K562 (cell line): ENCODE measurements around the gene DVL3. TPM values are rescaled to one million over a fixed set of nuclear protein-coding genes. Genes with fewer than 3 reads are reported as not detected.

Source experiments
- ASH1L ChIP-seq: fragments of 450-650 bp; IDR thresholded peaks from 2 replicates; pipeline ENCODE4 v1.6.1; 2018; ENCODE audit warnings: borderline replicate concordance, mild to moderate bottlenecking, low read depth; ENCODE audit not compliant: partially characterized antibody
- ERF ChIP-seq: fragments of 450-650 bp; formaldehyde crosslinking; IDR thresholded peaks from 2 replicates; pipeline ENCODE4 v1.4.0; 2020; ENCODE audit warnings: mild to moderate bottlenecking, mixed read lengths
- HCFC1 ChIP-seq: IDR thresholded peaks from 2 replicates; pipeline ENCODE4 v1.6.1; 2012; ENCODE audit warnings: low read depth, low read length, improper control_type of control experiment
- LEF1 ChIP-seq: fragments of 450-650 bp; IDR thresholded peaks from 2 replicates; pipeline ENCODE4 v1.6.1; 2016; ENCODE audit warnings: mild to moderate bottlenecking
- MCM7 ChIP-seq, 2 experiments: fragments of 450-650 bp; IDR thresholded peaks; 2 replicates each; pipeline ENCODE4 v1.6.1; 2016 to 2018
- POLR2AphosphoS2 ChIP-seq: IDR thresholded peaks from 2 replicates; pipeline ENCODE4 v1.6.1; 2012; ENCODE audit warnings: low read length, improper control_type of control experiment
- TGIF2 ChIP-seq: sonication (generic); formaldehyde crosslinking; IDR thresholded peaks from 2 replicates; pipeline ENCODE4 v1.8.1; 2022; ENCODE audit warnings: mild to moderate bottlenecking, missing genetic modification reagents, moderate library complexity
- ZNF133 ChIP-seq: fragments of 250-450 bp; sonication (Bioruptor Pico); IDR thresholded peaks from 2 replicates; pipeline ENCODE4 v1.4.0; 2020; ENCODE audit warnings: mild to moderate bottlenecking
- ZNF583 ChIP-seq: fragments of 250-450 bp; sonication (Bioruptor Pico); IDR thresholded peaks from 2 replicates; pipeline ENCODE4 v1.4.0; 2020
- ZNF717 ChIP-seq: fragments of 250-450 bp; sonication (Bioruptor Pico); IDR thresholded peaks from 2 replicates; pipeline ENCODE4 v1.5.0; 2021
- ZSCAN32 ChIP-seq: fragments of 450-650 bp; formaldehyde crosslinking; IDR thresholded peaks from 2 replicates; pipeline ENCODE4 v1.4.0; 2020; ENCODE audit warnings: mild to moderate bottlenecking, moderate library complexity
- polyA plus RNA-seq, 8 experiments: library from polyadenylated mRNA; depleted of rRNA in 4 of 8; stranded (reverse) in 5 of 8; unstranded in 3 of 8; fragments of >200 nt; fragmentation: Nextera tagmentation in 2 of 8; fragmentation: Illumina TruSeq in 1 of 8; extraction: Ambion mirVana in 2 of 8; extraction: Trizol in 1 of 8; gene quantifications; 2 replicates each; pipeline versions ENCODE4 v1.2.1 to v1.2.3, GENCODE V29; 2011 to 2014; ENCODE audit warnings: inconsistent platforms in 1 of 8, missing spikeins in 1 of 8
- total RNA-seq, 7 experiments: library from RNA; depleted of rRNA in 6 of 7; stranded (reverse); fragments of >200 nt in 6 of 7; fragmentation: Illumina TruSeq in 2 of 7; extraction: Trizol in 2 of 7; gene quantifications; 2 replicates each; pipeline versions ENCODE4 v1.2.1 to v1.2.3, GENCODE V29; 2011 to 2021; ENCODE audit warnings: low replicate concordance in 1 of 7
- TF ChIP-seq, protein P1 (sequence below): fragments of 200-600 bp; sonication (generic); IDR thresholded peaks from one replicate; pipeline ENCODE4 v1.6.1; 2012; ENCODE audit warnings: mild to moderate bottlenecking, low read depth, low read length, inconsistent platforms
- TF ChIP-seq, protein P2 (sequence below): fragments of 250-450 bp; sonication (Bioruptor Pico); IDR thresholded peaks from 2 replicates; pipeline ENCODE4 v1.5.0; 2021; ENCODE audit warnings: mild to moderate bottlenecking, borderline replicate concordance
- TF ChIP-seq, protein P3 (sequence below), 2 experiments: fragments of 250-450 bp in 1 of 2; fragments of 450-650 bp in 1 of 2; sonication (Bioruptor Pico) in 1 of 2; IDR thresholded peaks; 2 replicates each; pipeline versions ENCODE4 v1.6.1 to v1.8.0; 2016 to 2021; ENCODE audit warnings: mild to moderate bottlenecking in 2 of 2, moderate library complexity in 2 of 2, missing compliant biosample characterization in 1 of 2, missing genetic modification characterization in 1 of 2

The DVL3 gene
- total and polyA plus RNA-seq, 9 of the 15 experiments (the other 6 are each of a cell fraction or from before 2014, with no cell fraction given) = 3.1 to 57.9 (median 20.1) TPM

DNA sequence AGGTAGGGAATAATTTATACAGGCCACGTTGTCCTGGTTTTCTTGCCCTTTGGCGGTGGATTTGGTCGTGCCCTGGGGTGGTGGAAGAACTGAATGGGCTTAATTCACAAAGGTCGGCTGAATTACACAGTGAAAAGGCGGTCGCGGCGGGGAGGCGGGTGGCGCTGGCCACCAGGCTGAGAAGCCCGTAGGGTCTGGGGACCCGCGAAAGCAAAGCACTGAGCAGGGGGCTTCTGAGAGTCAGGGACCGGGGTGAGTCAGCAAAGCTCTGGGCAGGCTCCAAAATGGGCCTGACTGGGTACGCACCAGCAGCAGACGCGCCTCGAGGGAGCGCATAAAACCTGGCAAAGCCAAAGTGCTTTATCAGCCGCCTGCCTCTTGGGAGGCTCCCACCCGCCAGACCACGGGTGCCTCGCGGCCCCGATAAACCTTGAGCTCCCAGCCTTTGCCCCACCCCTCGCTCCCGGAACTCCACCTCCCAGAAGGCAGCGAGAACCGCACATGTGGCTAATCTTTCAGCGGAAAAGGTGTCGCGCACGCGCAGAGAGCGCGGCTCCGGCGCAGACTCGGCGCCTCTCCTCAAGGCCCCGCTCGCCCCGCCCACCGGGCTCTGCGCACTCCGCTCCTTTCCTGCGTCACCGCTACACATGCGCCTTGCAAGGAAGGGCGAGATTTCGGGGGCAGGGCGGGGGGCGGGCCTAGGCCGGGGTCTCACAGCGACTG is 30.4 kb downstream of the DVL3 start (continued):
- TF ChIP-seq LEF1 (peak; percentile 23; the same call in 1 of the 2 replicates), ASH1L (no peak), MCM7 (IDR thresholded peaks at IDR 0.05) (no peak), ZNF583 (CRISPR knock-in tag) (no peak), ZNF717 (CRISPR knock-in tag) (no peak), ERF (peak; percentile 87; the same call in 1 of the 2 replicates), ZSCAN32 (CRISPR knock-in tag) (no peak), ZNF133 (CRISPR knock-in tag) (no peak), TGIF2 (no peak), POLR2AphosphoS2 (peak; percentile 95), HCFC1 (peak; percentile 90)
- TF ChIP-seq, protein P1, sequence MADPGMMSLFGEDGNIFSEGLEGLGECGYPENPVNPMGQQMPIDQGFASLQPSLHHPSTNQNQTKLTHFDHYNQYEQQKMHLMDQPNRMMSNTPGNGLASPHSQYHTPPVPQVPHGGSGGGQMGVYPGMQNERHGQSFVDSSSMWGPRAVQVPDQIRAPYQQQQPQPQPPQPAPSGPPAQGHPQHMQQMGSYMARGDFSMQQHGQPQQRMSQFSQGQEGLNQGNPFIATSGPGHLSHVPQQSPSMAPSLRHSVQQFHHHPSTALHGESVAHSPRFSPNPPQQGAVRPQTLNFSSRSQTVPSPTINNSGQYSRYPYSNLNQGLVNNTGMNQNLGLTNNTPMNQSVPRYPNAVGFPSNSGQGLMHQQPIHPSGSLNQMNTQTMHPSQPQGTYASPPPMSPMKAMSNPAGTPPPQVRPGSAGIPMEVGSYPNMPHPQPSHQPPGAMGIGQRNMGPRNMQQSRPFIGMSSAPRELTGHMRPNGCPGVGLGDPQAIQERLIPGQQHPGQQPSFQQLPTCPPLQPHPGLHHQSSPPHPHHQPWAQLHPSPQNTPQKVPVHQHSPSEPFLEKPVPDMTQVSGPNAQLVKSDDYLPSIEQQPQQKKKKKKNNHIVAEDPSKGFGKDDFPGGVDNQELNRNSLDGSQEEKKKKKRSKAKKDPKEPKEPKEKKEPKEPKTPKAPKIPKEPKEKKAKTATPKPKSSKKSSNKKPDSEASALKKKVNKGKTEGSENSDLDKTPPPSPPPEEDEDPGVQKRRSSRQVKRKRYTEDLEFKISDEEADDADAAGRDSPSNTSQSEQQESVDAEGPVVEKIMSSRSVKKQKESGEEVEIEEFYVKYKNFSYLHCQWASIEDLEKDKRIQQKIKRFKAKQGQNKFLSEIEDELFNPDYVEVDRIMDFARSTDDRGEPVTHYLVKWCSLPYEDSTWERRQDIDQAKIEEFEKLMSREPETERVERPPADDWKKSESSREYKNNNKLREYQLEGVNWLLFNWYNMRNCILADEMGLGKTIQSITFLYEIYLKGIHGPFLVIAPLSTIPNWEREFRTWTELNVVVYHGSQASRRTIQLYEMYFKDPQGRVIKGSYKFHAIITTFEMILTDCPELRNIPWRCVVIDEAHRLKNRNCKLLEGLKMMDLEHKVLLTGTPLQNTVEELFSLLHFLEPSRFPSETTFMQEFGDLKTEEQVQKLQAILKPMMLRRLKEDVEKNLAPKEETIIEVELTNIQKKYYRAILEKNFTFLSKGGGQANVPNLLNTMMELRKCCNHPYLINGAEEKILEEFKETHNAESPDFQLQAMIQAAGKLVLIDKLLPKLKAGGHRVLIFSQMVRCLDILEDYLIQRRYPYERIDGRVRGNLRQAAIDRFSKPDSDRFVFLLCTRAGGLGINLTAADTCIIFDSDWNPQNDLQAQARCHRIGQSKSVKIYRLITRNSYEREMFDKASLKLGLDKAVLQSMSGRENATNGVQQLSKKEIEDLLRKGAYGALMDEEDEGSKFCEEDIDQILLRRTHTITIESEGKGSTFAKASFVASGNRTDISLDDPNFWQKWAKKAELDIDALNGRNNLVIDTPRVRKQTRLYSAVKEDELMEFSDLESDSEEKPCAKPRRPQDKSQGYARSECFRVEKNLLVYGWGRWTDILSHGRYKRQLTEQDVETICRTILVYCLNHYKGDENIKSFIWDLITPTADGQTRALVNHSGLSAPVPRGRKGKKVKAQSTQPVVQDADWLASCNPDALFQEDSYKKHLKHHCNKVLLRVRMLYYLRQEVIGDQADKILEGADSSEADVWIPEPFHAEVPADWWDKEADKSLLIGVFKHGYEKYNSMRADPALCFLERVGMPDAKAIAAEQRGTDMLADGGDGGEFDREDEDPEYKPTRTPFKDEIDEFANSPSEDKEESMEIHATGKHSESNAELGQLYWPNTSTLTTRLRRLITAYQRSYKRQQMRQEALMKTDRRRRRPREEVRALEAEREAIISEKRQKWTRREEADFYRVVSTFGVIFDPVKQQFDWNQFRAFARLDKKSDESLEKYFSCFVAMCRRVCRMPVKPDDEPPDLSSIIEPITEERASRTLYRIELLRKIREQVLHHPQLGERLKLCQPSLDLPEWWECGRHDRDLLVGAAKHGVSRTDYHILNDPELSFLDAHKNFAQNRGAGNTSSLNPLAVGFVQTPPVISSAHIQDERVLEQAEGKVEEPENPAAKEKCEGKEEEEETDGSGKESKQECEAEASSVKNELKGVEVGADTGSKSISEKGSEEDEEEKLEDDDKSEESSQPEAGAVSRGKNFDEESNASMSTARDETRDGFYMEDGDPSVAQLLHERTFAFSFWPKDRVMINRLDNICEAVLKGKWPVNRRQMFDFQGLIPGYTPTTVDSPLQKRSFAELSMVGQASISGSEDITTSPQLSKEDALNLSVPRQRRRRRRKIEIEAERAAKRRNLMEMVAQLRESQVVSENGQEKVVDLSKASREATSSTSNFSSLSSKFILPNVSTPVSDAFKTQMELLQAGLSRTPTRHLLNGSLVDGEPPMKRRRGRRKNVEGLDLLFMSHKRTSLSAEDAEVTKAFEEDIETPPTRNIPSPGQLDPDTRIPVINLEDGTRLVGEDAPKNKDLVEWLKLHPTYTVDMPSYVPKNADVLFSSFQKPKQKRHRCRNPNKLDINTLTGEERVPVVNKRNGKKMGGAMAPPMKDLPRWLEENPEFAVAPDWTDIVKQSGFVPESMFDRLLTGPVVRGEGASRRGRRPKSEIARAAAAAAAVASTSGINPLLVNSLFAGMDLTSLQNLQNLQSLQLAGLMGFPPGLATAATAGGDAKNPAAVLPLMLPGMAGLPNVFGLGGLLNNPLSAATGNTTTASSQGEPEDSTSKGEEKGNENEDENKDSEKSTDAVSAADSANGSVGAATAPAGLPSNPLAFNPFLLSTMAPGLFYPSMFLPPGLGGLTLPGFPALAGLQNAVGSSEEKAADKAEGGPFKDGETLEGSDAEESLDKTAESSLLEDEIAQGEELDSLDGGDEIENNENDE = no peak
- TF ChIP-seq, protein P2, sequence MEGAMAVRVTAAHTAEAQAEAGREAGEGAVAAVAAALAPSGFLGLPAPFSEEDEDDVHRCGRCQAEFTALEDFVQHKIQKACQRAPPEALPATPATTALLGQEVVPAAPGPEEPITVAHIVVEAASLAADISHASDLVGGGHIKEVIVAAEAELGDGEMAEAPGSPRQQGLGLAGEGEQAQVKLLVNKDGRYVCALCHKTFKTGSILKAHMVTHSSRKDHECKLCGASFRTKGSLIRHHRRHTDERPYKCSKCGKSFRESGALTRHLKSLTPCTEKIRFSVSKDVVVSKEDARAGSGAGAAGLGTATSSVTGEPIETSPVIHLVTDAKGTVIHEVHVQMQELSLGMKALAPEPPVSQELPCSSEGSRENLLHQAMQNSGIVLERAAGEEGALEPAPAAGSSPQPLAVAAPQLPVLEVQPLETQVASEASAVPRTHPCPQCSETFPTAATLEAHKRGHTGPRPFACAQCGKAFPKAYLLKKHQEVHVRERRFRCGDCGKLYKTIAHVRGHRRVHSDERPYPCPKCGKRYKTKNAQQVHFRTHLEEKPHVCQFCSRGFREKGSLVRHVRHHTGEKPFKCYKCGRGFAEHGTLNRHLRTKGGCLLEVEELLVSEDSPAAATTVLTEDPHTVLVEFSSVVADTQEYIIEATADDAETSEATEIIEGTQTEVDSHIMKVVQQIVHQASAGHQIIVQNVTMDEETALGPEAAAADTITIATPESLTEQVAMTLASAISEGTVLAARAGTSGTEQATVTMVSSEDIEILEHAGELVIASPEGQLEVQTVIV (CRISPR knock-in tag) = no peak
- TF ChIP-seq, protein P3, sequence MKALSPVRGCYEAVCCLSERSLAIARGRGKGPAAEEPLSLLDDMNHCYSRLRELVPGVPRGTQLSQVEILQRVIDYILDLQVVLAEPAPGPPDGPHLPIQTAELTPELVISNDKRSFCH (CRISPR knock-in tag; IDR thresholded peaks at IDR 0.05) = no peak
- TF ChIP-seq, protein P3 (tag; IDR thresholded peaks at IDR 0.05) = no peak
